ENCODE results near the gene PRL. TPM values are rescaled to one million over a fixed set of nuclear protein-coding genes. Genes with fewer than 3 reads are reported as not detected.

Gene PRL
- total and polyA plus RNA-seq, 2 experiments from 2014 or later, result not detected

GRCh38 chr6:22330941-22331340, 34.1 kb upstream of the PRL start (continued):
- TF ChIP-seq, protein P1, sequence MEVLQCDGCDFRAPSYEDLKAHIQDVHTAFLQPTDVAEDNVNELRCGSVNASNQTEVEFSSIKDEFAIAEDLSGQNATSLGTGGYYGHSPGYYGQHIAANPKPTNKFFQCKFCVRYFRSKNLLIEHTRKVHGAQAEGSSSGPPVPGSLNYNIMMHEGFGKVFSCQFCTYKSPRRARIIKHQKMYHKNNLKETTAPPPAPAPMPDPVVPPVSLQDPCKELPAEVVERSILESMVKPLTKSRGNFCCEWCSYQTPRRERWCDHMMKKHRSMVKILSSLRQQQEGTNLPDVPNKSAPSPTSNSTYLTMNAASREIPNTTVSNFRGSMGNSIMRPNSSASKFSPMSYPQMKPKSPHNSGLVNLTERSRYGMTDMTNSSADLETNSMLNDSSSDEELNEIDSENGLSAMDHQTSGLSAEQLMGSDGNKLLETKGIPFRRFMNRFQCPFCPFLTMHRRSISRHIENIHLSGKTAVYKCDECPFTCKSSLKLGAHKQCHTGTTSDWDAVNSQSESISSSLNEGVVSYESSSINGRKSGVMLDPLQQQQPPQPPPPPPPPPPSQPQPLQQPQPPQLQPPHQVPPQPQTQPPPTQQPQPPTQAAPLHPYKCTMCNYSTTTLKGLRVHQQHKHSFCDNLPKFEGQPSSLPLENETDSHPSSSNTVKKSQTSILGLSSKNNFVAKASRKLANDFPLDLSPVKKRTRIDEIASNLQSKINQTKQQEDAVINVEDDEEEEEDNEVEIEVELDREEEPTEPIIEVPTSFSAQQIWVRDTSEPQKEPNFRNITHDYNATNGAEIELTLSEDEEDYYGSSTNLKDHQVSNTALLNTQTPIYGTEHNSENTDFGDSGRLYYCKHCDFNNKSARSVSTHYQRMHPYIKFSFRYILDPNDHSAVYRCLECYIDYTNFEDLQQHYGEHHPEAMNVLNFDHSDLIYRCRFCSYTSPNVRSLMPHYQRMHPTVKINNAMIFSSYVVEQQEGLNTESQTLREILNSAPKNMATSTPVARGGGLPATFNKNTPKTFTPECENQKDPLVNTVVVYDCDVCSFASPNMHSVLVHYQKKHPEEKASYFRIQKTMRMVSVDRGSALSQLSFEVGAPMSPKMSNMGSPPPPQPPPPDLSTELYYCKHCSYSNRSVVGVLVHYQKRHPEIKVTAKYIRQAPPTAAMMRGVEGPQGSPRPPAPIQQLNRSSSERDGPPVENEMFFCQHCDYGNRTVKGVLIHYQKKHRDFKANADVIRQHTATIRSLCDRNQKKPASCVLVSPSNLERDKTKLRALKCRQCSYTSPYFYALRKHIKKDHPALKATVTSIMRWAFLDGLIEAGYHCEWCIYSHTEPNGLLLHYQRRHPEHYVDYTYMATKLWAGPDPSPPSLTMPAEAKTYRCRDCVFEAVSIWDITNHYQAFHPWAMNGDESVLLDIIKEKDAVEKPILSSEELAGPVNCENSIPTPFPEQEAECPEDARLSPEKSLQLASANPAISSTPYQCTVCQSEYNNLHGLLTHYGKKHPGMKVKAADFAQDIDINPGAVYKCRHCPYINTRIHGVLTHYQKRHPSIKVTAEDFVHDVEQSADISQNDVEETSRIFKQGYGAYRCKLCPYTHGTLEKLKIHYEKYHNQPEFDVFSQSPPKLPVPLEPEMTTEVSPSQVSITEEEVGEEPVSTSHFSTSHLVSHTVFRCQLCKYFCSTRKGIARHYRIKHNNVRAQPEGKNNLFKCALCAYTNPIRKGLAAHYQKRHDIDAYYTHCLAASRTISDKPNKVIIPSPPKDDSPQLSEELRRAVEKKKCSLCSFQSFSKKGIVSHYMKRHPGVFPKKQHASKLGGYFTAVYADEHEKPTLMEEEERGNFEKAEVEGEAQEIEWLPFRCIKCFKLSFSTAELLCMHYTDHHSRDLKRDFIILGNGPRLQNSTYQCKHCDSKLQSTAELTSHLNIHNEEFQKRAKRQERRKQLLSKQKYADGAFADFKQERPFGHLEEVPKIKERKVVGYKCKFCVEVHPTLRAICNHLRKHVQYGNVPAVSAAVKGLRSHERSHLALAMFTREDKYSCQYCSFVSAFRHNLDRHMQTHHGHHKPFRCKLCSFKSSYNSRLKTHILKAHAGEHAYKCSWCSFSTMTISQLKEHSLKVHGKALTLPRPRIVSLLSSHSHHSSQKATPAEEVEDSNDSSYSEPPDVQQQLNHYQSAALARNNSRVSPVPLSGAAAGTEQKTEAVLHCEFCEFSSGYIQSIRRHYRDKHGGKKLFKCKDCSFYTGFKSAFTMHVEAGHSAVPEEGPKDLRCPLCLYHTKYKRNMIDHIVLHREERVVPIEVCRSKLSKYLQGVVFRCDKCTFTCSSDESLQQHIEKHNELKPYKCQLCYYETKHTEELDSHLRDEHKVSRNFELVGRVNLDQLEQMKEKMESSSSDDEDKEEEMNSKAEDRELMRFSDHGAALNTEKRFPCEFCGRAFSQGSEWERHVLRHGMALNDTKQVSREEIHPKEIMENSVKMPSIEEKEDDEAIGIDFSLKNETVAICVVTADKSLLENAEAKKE (CRISPR knock-in tag; IDR thresholded peaks at IDR 0.05), result no peak
- TF ChIP-seq REST (IDR thresholded peaks at IDR 0.05; ENCODE audit: unreplicated experiment), result no peak

GRCh38 chr6:22328474-22328873, 31.6 kb upstream of the PRL start:
- Mint-ChIP-seq H3K9me3 (no peaks in the 10 kb centered on the region; the same call in 2 of the 3 replicates), H3K4me3 (no peak overlapping the region), H3K27me3 (ENCODE audit: insufficient read depth, low read depth, poor library complexity) (no peaks in the 10 kb centered on the region), H3K36me3 (ENCODE audit: low read depth) (no peaks in the 10 kb centered on the region), H3K4me1 (peaks cover 10% of the 10 kb centered on the region; the same call in 2 of the 3 replicates), H3K27ac (no peak overlapping the region)
- no peaks in the 10 kb centered on the region for H3K36me3 ChIP-seq (ENCODE audit: insufficient read depth)
- H3K4me3 ChIP-seq, result no peak overlapping the region
- no peak for DNase-seq (ENCODE audit: low spot score)
- no peaks in the 10 kb centered on the region for H3K79me2 ChIP-seq (replicated peaks; ENCODE audit: insufficient read depth)
- no peaks in the 10 kb centered on the region for H3K27me3 ChIP-seq (ENCODE audit: insufficient read depth)
- no peak for ATAC-seq
- H3K4me1 ChIP-seq (ENCODE audit: insufficient read depth), result peaks cover 4% of the 10 kb centered on the region; the same call in 1 of the 2 replicates
- H3K4me2 ChIP-seq, result no peak overlapping the region
- H3F3A ChIP-seq (replicated peaks; ENCODE audit: low read depth), result no peaks in the 10 kb centered on the region
- H2AFZ ChIP-seq, result no peak overlapping the region
- H3K27ac ChIP-seq (ENCODE audit: low read depth), result no peak overlapping the region
- H4K20me1 ChIP-seq (replicated peaks; ENCODE audit: insufficient read depth), result no peaks in the 10 kb centered on the region
- no peaks in the 10 kb centered on the region for H3K9me2 ChIP-seq (ENCODE audit: insufficient read depth)
- TF ChIP-seq POLR2AphosphoS5 (IDR thresholded peaks at IDR 0.05; ENCODE audit: low read depth), result no peak
- no peak for TF ChIP-seq ZNF331 (CRISPR knock-in tag; IDR thresholded peaks at IDR 0.05; ENCODE audit: low read depth)
- TF ChIP-seq ZNF114 (CRISPR knock-in tag; IDR thresholded peaks at IDR 0.05), result no peak
- TF ChIP-seq REST (IDR thresholded peaks at IDR 0.05; ENCODE audit: unreplicated experiment), result no peak

Measured in GM23338 (cell line).